HG03066 (cell line): Measurements from ENCODE around the gene GOLGA8B.
"Not testable (repeated sequence)": the region's sequence is repeated elsewhere in the genome, so short reads cannot be mapped to it uniquely, and the experiment has no call there.

ENCODE experiments used
- ATAC-seq: cut with Tn5 transposase; IDR thresholded peaks from one replicate; pipeline ENCODE4 v1.9.1; 2021; ENCODE audit warnings: low read depth; ENCODE audit not compliant: unreplicated experiment

GOLGA8B gene

GRCh38 chr15:34583399-34584329 is at the start of gene GOLGA8B:
GOLGA8B (minus strand) TSS chr15:34583651; CDS start chr15:34535912, 47,739 bp downstream.
- ATAC-seq, result peak; percentile 67

GRCh38 chr15:34633165-34633564 is 49.7 kb upstream of the GOLGA8B start:
- ATAC-seq, result not testable (repeated sequence)

- no peak for ATAC-seq
Measured at GRCh38 chr15:34628577-34629152, 45.2 kb upstream of the GOLGA8B start.

GRCh38 chr15:34625007-34625406 is 41.6 kb upstream of the GOLGA8B start:
- no peak for ATAC-seq

- no peak for ATAC-seq
Measured at GRCh38 chr15:34621675-34622074, 38.2 kb upstream of the GOLGA8B start.

- ATAC-seq, result no peak
Measured at GRCh38 chr15:34620814-34621213, 37.4 kb upstream of the GOLGA8B start.

- ATAC-seq, result no peak
Measured at GRCh38 chr15:34620142-34620541, 36.7 kb upstream of the GOLGA8B start.

GRCh38 chr15:34619151-34619550 is 35.7 kb upstream of the GOLGA8B start:
- no peak for ATAC-seq

GRCh38 chr15:34618073-34618472 is 34.6 kb upstream of the GOLGA8B start:
- ATAC-seq, result no peak

GRCh38 chr15:34616613-34617012 is 33.2 kb upstream of the GOLGA8B start:
- no peak for ATAC-seq

GRCh38 chr15:34613997-34614396 is 30.5 kb upstream of the GOLGA8B start:
- no peak for ATAC-seq

- ATAC-seq, result no peak
Measured at GRCh38 chr15:34613301-34613700, 29.9 kb upstream of the GOLGA8B start.

GRCh38 chr15:34610354-34610753 is 26.9 kb upstream of the GOLGA8B start:
- ATAC-seq, result no peak

- ATAC-seq, result no peak
Measured at GRCh38 chr15:34609102-34610057, 25.9 kb upstream of the GOLGA8B start.

GRCh38 chr15:34608517-34608916 is 25.1 kb upstream of the GOLGA8B start:
- ATAC-seq, result no peak

GRCh38 chr15:34607832-34608231 is 24.4 kb upstream of the GOLGA8B start:
- no peak for ATAC-seq

GRCh38 chr15:34606545-34606944 is 23.1 kb upstream of the GOLGA8B start:
- no peak for ATAC-seq

- no peak for ATAC-seq
Measured at GRCh38 chr15:34606131-34606530, 22.7 kb upstream of the GOLGA8B start.

GRCh38 chr15:34603095-34603494 is 19.6 kb upstream of the GOLGA8B start:
- ATAC-seq, result no peak

- ATAC-seq, result no peak
Measured at GRCh38 chr15:34600923-34601322, 17.5 kb upstream of the GOLGA8B start.
